HG03469 (cell line): ENCODE measurements around the gene ADPGK.
"Not testable (repeated sequence)": the region's sequence is repeated elsewhere in the genome, so short reads cannot be mapped to it uniquely, and the experiment has no call there.

Experiments used
- ATAC-seq: cut with Tn5 transposase; IDR thresholded peaks from one replicate; pipeline ENCODE4 v1.9.1; 2021; ENCODE audit warnings: mild to moderate bottlenecking, moderate library complexity, moderate number of reproducible peaks; ENCODE audit not compliant: unreplicated experiment

The ADPGK gene

GRCh38 chr15:72751751-72752455 lies 31.7 kb downstream of the ADPGK start:
- no peak for ATAC-seq

GRCh38 chr15:72749700-72750099 lies 33.9 kb downstream of the ADPGK start:
- no peak for ATAC-seq

- no peak for ATAC-seq
These were observed 43.3 kb downstream of the ADPGK start for GRCh38 chr15:72740219-72740618.

- ATAC-seq = no peak
These were observed 45.8 kb downstream of the ADPGK start for GRCh38 chr15:72737723-72738122.

- ATAC-seq = no peak
These were observed 46.5 kb downstream of the ADPGK start for GRCh38 chr15:72737061-72737460.

- no peak for ATAC-seq
These were observed 48.4 kb downstream of the ADPGK start for GRCh38 chr15:72735111-72735510.

GRCh38 chr15:72733941-72734738 lies 49.4 kb downstream of the ADPGK start:
- no peak for ATAC-seq

GRCh38 chr15:72732516-72732915 lies 51.0 kb downstream of the ADPGK start:
- ATAC-seq = no peak

- no peak for ATAC-seq
These were observed 51.5 kb downstream of the ADPGK start for GRCh38 chr15:72732086-72732485.

- ATAC-seq = no peak
These were observed 54.7 kb downstream of the ADPGK start for GRCh38 chr15:72728821-72729220.

- not testable (repeated sequence) for ATAC-seq
These were observed 55.3 kb downstream of the ADPGK start for GRCh38 chr15:72728249-72728648.

GRCh38 chr15:72727154-72727553 lies 56.4 kb downstream of the ADPGK start:
- ATAC-seq = no peak

- ATAC-seq = not testable (repeated sequence)
These were observed 57.7 kb downstream of the ADPGK start for GRCh38 chr15:72725851-72726250.

GRCh38 chr15:72725446-72725845 lies 58.1 kb downstream of the ADPGK start:
- no peak for ATAC-seq

GRCh38 chr15:72724028-72724427 lies 59.5 kb downstream of the ADPGK start:
- no peak for ATAC-seq

- no peak for ATAC-seq
These were observed 61.4 kb downstream of the ADPGK start for GRCh38 chr15:72722071-72722696.

GRCh38 chr15:72708551-72709303 lies 74.8 kb downstream of the ADPGK start:
- ATAC-seq = not testable (repeated sequence)

GRCh38 chr15:72706266-72706665 lies 77.3 kb downstream of the ADPGK start:
- no peak for ATAC-seq
